GM20000 (cell line): Measurements from ENCODE around the gene MRGPRD.

Experiments used
- DNase-seq: peaks from one replicate; pipeline ENCODE4 v3.0.0; 2012; ENCODE audit warnings: low spot score
- TF ChIP-seq, protein P1 (sequence below): IDR thresholded peaks from 2 replicates; pipeline ENCODE4 v1.5.1; 2012; ENCODE audit warnings: mild to moderate bottlenecking, control low read depth; ENCODE audit errors: extremely low read depth, missing control alignments

MRGPRD gene

DNA sequence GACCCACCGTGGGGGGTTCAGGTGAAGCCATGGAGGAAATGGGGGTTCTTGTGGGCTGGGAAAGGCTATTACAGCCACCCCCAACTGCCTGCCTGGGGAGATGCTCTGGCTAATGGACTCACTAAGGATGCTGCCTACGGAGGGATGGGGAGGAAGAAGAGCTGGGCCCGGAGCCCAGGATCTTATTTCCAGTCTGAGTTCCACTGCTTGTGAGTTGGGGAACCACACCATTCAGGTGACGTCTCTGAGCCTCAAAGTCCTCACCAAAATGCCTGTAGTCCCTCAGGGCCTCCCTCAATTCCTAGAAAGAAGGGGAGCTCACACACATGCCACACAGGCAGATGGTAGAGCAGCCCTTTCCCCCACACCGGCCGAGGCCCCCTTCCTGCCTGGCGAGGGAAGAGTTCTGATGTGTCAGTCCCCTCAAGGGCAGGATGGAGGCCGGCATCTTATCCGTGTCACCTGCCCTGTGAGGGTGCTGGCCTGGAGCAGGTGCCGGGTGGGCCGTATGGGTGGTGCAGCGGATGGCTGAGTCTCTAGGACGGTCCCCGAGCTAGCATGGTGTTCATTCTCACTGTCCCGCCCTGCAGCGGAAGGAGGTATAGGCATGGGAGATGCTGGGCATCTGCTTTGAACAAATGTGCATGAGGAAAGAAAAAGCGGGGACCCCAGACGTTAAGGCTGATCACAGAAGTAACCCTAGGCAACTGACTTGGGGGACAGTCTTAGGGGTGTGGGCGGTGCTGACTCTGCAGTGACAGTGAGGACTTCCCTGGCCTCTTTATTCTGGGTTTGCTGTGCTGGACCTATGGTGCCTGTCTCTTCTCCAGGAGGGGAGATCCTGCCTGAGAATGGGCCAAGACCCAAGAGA, 16.6 kb upstream of the MRGPRD start:
- DNase-seq: no peak
- TF ChIP-seq, protein P1, sequence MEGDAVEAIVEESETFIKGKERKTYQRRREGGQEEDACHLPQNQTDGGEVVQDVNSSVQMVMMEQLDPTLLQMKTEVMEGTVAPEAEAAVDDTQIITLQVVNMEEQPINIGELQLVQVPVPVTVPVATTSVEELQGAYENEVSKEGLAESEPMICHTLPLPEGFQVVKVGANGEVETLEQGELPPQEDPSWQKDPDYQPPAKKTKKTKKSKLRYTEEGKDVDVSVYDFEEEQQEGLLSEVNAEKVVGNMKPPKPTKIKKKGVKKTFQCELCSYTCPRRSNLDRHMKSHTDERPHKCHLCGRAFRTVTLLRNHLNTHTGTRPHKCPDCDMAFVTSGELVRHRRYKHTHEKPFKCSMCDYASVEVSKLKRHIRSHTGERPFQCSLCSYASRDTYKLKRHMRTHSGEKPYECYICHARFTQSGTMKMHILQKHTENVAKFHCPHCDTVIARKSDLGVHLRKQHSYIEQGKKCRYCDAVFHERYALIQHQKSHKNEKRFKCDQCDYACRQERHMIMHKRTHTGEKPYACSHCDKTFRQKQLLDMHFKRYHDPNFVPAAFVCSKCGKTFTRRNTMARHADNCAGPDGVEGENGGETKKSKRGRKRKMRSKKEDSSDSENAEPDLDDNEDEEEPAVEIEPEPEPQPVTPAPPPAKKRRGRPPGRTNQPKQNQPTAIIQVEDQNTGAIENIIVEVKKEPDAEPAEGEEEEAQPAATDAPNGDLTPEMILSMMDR: no peak

GRCh38 chr11:68996376-68997123, 15.8 kb upstream of the MRGPRD start:
- TF ChIP-seq, protein P1: no peak
- no peak for DNase-seq

DNA sequence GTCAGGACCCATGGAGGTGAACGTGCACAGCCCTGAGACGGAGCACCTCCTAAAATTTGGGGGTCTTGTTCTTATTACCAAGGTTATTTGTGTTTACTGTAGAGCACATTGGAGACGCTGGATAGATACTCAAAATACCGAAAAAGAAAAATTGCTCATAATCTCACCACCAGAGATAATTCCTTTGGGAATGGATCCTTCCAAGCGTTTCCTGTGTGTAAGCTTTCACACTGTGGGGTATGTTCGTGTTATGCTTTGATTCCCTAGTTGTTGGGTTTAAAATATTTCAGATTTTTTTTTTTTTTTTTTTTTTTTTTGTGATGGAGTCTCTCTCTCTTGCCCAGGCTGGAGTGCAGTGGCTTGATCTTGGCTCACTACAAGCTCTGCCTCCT, 14.1 kb upstream of the MRGPRD start:
- TF ChIP-seq, protein P1: no peak
- DNase-seq: no peak

DNA sequence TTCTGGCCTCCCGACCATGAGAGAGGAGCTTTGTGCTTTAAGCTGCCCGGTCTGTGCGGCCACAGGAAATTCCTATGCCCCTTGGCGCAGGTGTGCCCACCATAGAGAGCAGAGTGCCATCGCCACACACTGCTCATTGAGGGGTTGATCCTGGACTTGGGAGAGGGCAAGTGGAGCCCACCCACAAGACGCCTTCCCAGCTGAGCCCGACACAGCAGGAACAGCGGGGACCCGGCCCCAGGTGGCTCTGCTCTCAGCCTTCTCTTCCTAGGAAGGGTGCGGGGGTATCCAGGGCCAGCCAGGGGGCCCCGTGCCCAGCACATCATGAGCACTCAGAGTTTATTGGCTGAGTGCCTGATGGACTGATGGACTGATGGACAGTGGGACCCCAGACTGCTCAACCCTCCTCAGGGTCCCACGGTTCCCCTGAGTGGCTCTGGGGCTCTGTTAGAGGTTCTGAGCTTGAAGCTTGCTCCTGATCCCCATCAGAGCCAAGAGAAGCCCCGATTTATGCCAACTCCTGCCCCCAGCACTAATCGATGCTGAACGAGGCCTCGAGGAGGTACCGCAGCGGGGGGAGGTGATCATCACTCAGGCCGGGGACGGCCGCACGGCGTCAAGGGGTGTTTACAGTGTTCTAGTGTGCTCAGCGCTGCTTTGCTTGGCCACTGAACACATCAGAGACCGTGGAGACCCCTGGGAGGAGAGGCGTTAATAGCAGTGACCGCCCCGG, 13.5 kb upstream of the MRGPRD start:
- TF ChIP-seq, protein P1: no peak
- DNase-seq: no peak

DNA sequence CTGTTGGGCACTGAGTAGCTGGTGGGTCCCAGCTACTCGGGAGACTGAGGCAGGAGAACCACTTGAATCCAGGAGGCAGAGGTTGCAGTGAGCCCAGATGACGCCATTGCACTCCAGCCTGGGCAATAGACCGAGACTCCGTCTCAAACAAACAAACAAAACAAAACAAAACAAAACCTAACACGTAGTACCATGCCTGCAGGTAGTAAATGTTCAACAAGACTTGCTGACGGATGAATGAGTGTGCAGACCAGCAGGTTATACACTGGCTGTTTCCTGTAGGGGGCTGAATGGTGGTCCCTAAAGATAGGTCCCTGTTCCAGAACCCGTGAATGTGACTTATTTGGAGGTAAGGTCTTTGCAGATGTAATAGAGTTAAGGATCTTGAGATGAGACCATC, 12.8 kb upstream of the MRGPRD start:
- DNase-seq: no peak
- TF ChIP-seq, protein P1: no peak

DNA sequence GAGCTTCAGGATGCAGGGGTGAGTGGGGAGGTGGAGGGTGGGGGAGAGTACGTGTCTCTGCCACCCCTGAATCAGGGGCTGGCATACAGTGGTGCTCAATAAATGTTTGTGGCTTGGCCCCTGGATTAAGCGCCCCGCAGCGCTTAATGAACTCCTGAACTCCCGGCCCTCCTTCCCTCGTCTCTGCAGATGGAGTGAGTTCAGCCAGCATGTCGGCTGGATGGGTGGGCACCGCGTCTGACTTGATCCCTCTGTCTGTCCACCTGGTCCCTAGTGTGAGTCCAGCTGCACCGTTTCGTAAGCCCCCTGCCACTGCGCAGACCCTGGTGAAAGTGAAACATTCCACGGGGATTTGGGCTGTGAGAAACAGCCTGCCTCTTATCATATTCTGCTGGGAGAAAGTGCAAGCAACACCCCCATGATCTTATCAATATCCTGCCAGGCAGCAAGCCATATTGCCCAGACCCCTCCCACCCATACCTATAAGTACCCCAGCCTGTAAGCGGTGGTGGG, 12.0 kb upstream of the MRGPRD start:
- TF ChIP-seq, protein P1: no peak
- no peak for DNase-seq
